Stimulated activated CD4-positive, alpha-beta T cell treated with anti-CD3 and anti-CD28 coated beads, Interleukin-15, amount 100 ng/mL, for 1 hour (primary cell): ENCODE measurements around the gene CAMK1D.
"Not testable (repeated sequence)": the region's sequence is repeated elsewhere in the genome, so short reads cannot be mapped to it uniquely, and the experiment has no call there.

ENCODE experiments used
- DNase-seq, 2 donors: peaks; one replicate each; pipeline ENCODE4 v3.0.0-alpha.2; 2020; ENCODE audit warnings: low read depth in 1 of 2, low spot score in 1 of 2

Gene CAMK1D

DNA sequence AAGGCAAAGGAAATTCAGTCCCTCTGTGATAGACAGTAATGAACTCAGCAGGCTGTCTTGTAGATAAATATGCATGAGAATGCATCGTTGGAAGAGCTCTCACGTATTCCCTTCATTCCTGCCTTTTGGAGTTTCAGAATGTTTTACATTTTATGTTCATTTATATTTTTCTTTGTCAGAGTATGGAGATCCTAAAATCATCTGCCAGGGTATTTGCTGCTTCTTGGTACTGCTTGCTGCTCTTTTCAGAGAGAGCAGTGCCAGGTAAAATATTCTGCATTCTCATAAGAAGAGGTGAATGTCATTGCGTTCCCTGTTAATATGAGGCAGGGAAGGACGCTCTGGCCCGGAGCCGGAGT is 362.0 kb downstream of the CAMK1D start:
- DNase-seq = no peak

DNA sequence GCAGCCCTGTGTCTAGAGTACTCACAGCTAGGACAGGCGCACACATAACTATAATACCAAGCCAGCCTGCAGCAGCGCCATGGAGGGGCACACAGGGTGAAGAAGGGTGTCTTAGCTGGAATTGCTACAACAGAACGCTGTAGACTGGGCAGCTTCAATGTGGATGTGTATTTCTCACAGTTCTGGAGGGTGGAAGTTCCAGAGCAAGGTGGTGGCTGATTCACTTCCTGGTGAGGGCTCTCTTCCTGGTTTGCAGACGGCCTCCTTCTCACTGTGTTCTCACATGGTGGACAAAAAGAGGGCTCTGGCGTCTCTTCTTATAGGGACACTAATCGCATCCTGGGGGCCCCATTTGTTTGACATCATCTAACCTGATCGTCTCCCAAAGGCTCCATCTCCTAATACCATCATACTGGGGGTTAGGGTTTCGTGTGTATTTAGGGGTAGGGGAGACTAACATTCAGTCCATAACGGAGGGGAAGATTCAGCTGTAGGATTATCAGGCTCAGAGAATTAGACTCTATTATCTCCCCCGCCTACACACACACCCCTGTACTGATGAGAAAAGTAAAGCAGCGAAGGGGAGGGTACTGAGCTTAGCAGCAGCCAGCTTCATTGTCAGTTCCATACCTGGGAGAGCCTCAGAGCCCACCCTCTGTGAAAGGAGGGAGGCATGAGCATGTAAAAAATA is 363.1 kb downstream of the CAMK1D start:
- no peak for DNase-seq

- not testable (repeated sequence) for DNase-seq
These were observed 363.6 kb downstream of the CAMK1D start for GRCh38 chr10:12712984-12713316.

DNA sequence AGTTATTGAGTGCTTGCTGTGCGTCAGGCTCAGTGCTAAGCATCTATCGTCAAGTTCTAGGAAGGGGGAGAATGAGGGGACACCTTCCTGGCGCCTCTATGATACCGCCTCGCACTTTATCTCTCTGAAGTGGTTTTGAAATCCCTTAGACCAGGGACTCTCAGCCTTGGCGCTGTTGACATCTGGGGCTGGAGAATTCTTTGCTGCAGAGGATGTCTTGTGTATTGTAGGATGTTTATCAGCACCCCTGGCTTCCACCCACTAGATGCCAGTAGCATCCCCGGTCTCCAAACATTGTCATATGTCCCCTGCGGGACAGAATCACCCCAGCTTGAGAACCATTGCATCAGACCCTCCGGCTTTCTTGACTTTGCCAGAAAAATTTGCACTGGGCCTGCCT is 366.7 kb downstream of the CAMK1D start:
- no peak for DNase-seq

- no peak for DNase-seq
These were observed 368.8 kb downstream of the CAMK1D start for GRCh38 chr10:12717981-12718707.

- no peak for DNase-seq
These were observed 370.0 kb downstream of the CAMK1D start for GRCh38 chr10:12719365-12719764.

GRCh38 chr10:12720217-12720981 is 371.1 kb downstream of the CAMK1D start:
- DNase-seq = no peak

DNA sequence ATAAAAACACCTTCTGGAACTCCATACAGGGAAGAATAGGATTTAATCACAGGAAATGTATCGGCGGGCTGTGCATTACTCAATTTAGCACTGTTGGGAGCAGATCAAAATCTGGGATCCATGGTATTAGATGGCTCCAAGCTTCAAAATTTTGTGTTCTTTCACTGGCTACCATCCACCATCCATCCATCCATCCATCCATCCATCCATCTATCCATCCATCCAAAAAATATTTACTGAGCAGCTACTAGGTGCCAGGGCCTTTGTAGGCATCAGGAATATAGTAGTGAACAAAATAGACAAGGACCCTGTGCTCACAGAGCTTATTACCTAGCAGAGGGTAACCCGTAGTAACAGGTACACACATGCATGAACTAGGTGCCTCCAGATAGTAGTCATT is 372.0 kb downstream of the CAMK1D start:
- no peak for DNase-seq

GRCh38 chr10:12723220-12723619 is 373.9 kb downstream of the CAMK1D start:
- DNase-seq = no peak

DNA sequence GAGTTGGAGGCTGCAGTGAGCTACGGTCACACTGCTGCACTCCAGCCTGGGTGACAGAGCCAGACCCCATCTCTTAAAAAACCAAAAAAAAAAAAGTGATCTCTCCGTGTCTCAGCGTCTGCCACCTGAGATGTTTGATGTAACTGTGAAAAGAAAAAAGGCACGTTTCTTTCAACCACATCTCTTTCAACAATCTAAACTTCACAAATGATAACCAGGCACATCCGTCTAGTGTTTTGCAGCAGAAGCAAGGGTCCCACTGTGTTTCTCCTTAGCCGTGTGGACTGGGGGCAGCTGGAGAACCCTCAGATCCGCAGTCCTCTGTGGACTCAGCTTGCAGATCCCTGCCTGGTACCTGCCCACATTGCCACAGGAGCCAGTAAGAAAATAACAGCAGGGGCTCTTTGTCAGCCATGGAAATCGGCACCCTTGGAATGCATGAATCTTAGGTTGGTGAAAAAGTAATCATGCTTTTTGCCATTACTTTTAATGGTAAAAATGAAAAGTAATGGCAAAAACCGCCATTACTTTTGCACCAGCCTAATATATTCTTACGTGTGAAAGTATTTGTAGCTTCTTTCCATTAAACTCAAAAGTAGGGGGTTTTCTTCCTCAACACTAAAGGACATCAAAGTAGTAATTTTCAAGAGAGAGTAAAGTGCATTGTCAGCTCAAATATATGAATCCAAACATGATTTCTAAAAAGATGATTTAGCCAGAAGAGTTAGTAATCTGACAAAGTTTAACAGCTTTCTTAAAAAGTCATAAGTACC is 375.6 kb downstream of the CAMK1D start:
- DNase-seq = no peak

DNA sequence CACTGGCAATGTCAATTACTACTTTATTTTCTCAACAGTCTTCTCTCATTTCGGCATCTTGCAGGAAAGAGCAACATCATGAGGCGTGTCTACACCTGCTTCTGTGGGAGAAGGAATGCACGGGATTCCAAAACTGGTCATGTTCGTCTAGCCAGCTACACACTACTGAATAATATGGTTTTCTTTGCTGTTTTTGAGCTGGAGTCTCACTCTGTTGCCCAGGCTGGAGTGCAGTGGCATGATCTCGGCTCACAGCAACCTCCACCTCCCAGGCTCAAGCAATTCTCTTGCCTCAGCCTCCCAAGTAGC is 376.2 kb downstream of the CAMK1D start:
- not testable (repeated sequence) for DNase-seq

DNA sequence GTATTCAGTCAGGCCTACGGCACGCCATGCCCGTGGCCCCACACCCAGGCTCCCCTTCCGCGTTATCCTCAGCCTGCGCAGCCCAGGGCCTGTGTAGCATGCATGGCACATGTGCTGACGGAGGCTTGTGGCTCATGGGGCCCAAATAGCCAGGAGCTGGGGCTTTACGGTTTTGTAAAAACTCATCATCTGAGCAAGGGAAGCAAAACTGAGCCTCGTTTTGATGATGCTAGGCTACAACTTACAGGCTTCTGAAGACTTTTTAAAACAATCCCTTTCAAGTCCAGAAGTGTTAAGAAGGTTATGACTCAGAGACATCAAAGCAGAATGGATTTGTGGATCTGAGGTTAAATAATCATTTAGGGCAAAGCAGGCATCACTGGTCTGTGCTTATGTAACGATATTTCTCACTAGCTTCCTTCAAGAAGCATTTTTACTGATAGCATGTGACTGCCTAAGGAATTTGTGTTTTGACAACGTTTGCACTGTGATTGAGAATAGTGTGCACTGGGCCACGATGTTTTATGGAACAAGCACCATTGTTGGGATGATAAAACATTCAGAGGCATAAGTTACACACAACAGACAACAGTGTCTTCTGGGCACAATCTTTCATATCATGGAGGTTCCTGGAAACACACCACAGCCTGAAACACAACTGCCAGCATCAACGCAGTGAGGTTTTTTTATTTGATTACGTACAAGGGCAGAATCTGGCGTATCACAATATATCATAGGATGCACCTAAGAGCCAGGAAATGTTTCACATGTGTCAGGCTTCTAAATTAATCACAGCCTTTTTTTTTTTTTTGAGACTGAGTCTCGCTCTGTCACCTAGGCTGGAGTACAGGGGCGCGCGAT is 377.9 kb downstream of the CAMK1D start:
- no peak for DNase-seq

DNA sequence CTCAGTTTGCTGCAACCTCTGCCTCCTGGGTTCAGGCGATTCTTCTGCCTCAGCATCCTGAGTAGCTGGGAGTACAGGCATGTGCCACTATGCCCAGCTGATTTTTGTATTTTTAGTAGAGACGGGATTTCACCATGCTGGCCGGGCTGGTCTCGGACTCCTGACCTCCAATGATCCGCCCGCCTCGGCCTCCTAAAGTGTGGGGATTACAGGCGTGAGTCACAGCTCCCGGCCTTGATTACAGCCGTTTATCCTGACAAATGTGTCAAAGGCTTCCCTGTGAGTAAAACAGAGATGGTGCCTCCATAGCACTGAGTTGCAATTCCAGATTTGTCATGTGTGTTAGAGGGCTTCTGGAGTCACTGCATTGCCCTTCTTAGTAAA is 378.5 kb downstream of the CAMK1D start:
- no peak for DNase-seq

DNA sequence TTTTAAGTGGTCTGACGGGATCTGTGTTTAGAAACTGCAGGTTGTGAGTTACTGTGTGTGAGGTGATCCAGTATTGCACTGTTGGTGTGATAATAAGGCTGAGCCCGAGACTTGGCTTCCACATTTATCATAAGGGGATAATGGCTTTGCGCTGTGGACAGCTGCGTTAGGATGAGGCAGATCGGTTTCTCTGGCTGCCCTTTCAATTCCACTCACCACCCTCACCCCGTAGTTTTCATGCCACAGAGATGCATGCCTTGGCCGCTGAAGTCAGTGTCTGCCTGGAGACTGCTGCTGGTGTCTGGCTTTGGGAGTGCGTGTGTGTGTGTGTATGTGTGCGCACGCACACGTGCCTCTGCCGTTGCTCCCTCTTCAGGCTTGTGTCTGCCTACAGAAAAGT is 379.1 kb downstream of the CAMK1D start:
- DNase-seq = no peak

DNA sequence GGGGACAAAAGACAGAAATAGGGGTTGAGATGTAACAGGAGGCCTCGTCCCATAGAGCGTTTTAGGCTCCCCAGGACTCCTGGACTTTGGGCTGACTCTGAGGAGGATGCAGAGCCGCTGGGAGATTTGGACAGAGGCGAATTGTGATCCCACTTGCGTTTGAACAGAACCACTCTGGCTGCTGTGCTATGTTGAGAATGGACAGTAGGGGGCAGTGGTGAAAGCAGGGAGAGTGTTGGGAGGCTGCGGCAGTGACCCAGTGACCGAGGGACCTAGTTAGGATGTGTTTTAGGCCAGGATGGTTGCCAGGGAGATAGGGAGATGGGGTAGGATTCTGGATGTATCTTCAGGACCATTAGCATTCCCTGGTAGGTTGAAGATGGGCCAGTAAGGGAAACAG is 380.5 kb downstream of the CAMK1D start:
- DNase-seq = no peak

GRCh38 chr10:12730809-12731519 is 381.6 kb downstream of the CAMK1D start:
- no peak for DNase-seq

DNA sequence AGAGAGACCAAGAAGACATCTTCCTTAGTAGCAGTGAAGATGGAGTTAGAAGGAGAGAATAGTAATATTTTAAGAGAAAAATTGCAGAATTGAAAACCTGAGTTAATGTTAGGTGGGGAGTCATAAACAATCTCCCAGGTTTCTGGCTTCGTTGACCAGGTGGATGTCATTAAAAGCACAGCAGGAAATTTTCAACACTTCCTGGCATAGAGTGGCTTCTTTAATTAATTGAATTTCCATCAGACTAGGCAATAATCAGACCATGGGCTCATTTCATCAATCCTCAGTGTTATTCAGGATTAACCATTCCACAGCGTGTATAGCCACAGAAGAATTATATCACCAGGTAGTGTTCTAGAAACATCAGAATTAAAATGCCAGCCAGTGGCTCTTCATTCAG is 383.9 kb downstream of the CAMK1D start:
- DNase-seq = no peak

- no peak for DNase-seq
These were observed 386.6 kb downstream of the CAMK1D start for GRCh38 chr10:12735843-12736462.

DNA sequence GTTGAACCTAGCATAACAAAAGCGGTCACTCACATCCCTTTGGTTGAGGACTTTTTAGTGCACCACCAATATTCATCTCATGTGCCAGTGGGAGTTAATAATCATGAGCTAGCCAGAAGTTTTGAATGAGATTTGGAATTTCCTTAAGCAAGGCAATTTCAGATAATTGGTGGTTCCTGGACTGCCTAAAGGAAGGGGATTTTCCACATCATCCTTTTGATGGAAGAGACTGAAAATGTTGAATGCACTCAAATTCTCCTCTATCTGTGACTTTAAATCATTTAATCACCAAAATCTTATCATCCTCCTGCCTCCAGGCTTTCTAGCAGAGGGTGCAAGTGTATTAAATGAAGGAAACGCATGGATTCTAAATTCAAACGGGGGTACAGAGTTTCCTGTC is 391.5 kb downstream of the CAMK1D start:
- no peak for DNase-seq

- DNase-seq = no peak
These were observed 392.0 kb downstream of the CAMK1D start for GRCh38 chr10:12741360-12741804.
